Liver (tissue), 3 donors: ENCODE measurements around the gene HES6.

ENCODE experiments used
- JUND ChIP-seq, 2 donors: IDR thresholded peaks; 2 replicates each; pipeline ENCODE4 v1.6.1; 2016; ENCODE audit warnings: antibody characterized with exemption in 2 of 2
- RAD21 ChIP-seq, 2 donors: IDR thresholded peaks; 2 replicates each; pipeline ENCODE4 v1.6.1; 2016; ENCODE audit warnings: antibody characterized with exemption in 2 of 2, mild to moderate bottlenecking in 2 of 2
- TAF1 ChIP-seq: conservative IDR thresholded peaks from 2 replicates; pipeline ENCODE4 v1.6.1; 2016; ENCODE audit warnings: antibody characterized with exemption, mild to moderate bottlenecking
- YY1 ChIP-seq: IDR thresholded peaks from 2 replicates; pipeline ENCODE4 v1.6.1; 2016; ENCODE audit warnings: antibody characterized with exemption, mild to moderate bottlenecking
- TF ChIP-seq, protein P1 (sequence below): IDR thresholded peaks from 2 replicates; pipeline ENCODE4 v1.6.1; 2016; ENCODE audit warnings: antibody characterized with exemption
- TF ChIP-seq, protein P2 (sequence below): fragments of 150-350 bp; IDR thresholded peaks from 2 replicates; pipeline ENCODE4 v1.5.1; 2017; ENCODE audit warnings: improper control_type of control experiment, low read depth, low read length; ENCODE audit not compliant: missing input control
- TF ChIP-seq, protein P3 (sequence below): IDR thresholded peaks from 2 replicates; pipeline ENCODE4 v1.6.1; 2016; ENCODE audit warnings: antibody characterized with exemption, mild to moderate bottlenecking
- TF ChIP-seq, protein P4 (sequence below): IDR thresholded peaks from 2 replicates; pipeline ENCODE4 v1.6.1; 2016; ENCODE audit warnings: antibody characterized with exemption
- TF ChIP-seq, protein P5 (sequence below): IDR thresholded peaks from 2 replicates; pipeline ENCODE4 v1.6.1; 2016; ENCODE audit warnings: antibody characterized with exemption
- donor health status: healthy.
- donor health status: healthy.

DNA sequence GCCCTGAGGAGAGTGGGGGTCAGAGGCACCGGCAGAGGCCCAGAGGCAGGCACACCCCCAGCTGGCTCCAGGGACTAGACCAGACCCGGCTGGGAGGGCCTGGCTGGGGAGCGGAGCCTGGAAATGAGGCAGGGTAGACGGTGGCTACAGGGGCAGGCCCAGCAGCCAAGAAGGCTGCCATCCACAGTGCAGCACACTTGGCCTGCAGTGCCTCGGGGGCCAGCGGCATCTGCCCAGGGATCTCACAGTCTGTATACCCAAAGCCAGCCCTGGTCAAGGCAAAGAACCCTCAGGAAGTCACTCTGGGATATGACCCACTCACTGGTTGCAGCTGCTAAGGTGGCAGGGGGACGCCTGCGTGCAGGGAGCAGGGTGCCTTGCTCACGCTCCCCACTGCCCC, 30.8 kb upstream of the HES6 start:
- TF ChIP-seq RAD21 (IDR thresholded peaks at IDR 0.05) = no peak
- TF ChIP-seq, protein P1, sequence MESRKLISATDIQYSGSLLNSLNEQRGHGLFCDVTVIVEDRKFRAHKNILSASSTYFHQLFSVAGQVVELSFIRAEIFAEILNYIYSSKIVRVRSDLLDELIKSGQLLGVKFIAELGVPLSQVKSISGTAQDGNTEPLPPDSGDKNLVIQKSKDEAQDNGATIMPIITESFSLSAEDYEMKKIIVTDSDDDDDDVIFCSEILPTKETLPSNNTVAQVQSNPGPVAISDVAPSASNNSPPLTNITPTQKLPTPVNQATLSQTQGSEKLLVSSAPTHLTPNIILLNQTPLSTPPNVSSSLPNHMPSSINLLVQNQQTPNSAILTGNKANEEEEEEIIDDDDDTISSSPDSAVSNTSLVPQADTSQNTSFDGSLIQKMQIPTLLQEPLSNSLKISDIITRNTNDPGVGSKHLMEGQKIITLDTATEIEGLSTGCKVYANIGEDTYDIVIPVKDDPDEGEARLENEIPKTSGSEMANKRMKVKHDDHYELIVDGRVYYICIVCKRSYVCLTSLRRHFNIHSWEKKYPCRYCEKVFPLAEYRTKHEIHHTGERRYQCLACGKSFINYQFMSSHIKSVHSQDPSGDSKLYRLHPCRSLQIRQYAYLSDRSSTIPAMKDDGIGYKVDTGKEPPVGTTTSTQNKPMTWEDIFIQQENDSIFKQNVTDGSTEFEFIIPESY = no peak
- TF ChIP-seq, protein P2, sequence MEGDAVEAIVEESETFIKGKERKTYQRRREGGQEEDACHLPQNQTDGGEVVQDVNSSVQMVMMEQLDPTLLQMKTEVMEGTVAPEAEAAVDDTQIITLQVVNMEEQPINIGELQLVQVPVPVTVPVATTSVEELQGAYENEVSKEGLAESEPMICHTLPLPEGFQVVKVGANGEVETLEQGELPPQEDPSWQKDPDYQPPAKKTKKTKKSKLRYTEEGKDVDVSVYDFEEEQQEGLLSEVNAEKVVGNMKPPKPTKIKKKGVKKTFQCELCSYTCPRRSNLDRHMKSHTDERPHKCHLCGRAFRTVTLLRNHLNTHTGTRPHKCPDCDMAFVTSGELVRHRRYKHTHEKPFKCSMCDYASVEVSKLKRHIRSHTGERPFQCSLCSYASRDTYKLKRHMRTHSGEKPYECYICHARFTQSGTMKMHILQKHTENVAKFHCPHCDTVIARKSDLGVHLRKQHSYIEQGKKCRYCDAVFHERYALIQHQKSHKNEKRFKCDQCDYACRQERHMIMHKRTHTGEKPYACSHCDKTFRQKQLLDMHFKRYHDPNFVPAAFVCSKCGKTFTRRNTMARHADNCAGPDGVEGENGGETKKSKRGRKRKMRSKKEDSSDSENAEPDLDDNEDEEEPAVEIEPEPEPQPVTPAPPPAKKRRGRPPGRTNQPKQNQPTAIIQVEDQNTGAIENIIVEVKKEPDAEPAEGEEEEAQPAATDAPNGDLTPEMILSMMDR = no peak
- TF ChIP-seq, protein P3, sequence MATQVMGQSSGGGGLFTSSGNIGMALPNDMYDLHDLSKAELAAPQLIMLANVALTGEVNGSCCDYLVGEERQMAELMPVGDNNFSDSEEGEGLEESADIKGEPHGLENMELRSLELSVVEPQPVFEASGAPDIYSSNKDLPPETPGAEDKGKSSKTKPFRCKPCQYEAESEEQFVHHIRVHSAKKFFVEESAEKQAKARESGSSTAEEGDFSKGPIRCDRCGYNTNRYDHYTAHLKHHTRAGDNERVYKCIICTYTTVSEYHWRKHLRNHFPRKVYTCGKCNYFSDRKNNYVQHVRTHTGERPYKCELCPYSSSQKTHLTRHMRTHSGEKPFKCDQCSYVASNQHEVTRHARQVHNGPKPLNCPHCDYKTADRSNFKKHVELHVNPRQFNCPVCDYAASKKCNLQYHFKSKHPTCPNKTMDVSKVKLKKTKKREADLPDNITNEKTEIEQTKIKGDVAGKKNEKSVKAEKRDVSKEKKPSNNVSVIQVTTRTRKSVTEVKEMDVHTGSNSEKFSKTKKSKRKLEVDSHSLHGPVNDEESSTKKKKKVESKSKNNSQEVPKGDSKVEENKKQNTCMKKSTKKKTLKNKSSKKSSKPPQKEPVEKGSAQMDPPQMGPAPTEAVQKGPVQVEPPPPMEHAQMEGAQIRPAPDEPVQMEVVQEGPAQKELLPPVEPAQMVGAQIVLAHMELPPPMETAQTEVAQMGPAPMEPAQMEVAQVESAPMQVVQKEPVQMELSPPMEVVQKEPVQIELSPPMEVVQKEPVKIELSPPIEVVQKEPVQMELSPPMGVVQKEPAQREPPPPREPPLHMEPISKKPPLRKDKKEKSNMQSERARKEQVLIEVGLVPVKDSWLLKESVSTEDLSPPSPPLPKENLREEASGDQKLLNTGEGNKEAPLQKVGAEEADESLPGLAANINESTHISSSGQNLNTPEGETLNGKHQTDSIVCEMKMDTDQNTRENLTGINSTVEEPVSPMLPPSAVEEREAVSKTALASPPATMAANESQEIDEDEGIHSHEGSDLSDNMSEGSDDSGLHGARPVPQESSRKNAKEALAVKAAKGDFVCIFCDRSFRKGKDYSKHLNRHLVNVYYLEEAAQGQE = no peak
- TF ChIP-seq, protein P4, sequence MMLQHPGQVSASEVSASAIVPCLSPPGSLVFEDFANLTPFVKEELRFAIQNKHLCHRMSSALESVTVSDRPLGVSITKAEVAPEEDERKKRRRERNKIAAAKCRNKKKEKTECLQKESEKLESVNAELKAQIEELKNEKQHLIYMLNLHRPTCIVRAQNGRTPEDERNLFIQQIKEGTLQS = no peak
- TF ChIP-seq YY1 = no peak
- no peak for TF ChIP-seq TAF1
- TF ChIP-seq, protein P5, sequence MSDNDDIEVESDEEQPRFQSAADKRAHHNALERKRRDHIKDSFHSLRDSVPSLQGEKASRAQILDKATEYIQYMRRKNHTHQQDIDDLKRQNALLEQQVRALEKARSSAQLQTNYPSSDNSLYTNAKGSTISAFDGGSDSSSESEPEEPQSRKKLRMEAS = no peak
- no peak for TF ChIP-seq JUND (IDR thresholded peaks at IDR 0.05)
